ENCODE results near the gene RNF183.

Gene RNF183

GRCh38 chr9:113340011-113340699 is 37.0 kb upstream of the RNF183 start, which contains the start of gene WDR31:
Gene WDR31, minus strand, starts transcription at chr9:113340275. Its CDS starts 8,253 bp downstream, at chr9:113332022.
- peak; percentile 90 to 93 for DNase-seq (ENCODE audit: low read depth in 1 of 2, low spot score in 1 of 2)
- in situ Hi-C loops (cut with HindIII; ENCODE audit: low pct_unique_long_range_greater_than_20kb, low sequenced_read_pairs) = no loop called here
- TF ChIP-seq JUND (IDR thresholded peaks at IDR 0.05; ENCODE audit: low read depth) = no peak

GRCh38 chr9:113337714-113338113 is 34.5 kb upstream of the RNF183 start:
- TF ChIP-seq JUND (IDR thresholded peaks at IDR 0.05; ENCODE audit: low read depth) = no peak
- no peak for DNase-seq (ENCODE audit: low read depth in 1 of 2, low spot score in 1 of 2)
- in situ Hi-C loops (cut with HindIII; ENCODE audit: low pct_unique_long_range_greater_than_20kb, low sequenced_read_pairs) = no loop called here

GRCh38 chr9:113331780-113332179 is 28.6 kb upstream of the RNF183 start:
- in situ Hi-C loops (cut with HindIII; ENCODE audit: low pct_unique_long_range_greater_than_20kb, low sequenced_read_pairs) = no loop called here
- TF ChIP-seq JUND (IDR thresholded peaks at IDR 0.05; ENCODE audit: low read depth) = no peak
- DNase-seq (ENCODE audit: low read depth in 1 of 2, low spot score in 1 of 2) = no peak

- TF ChIP-seq JUND (IDR thresholded peaks at IDR 0.05; ENCODE audit: low read depth) = no peak
- no peak for DNase-seq (ENCODE audit: low read depth in 1 of 2, low spot score in 1 of 2)
- in situ Hi-C loops (cut with HindIII; ENCODE audit: low pct_unique_long_range_greater_than_20kb, low sequenced_read_pairs) = no loop called here
Observed at GRCh38 chr9:113328045-113328782, 25.0 kb upstream of the RNF183 start.

GRCh38 chr9:113326230-113326629 is 23.1 kb upstream of the RNF183 start:
- no peak for DNase-seq (ENCODE audit: low read depth in 1 of 2, low spot score in 1 of 2)
- in situ Hi-C loops (cut with HindIII; ENCODE audit: low pct_unique_long_range_greater_than_20kb, low sequenced_read_pairs) = no loop called here
- TF ChIP-seq JUND (IDR thresholded peaks at IDR 0.05; ENCODE audit: low read depth) = no peak

- no peak for DNase-seq (ENCODE audit: low read depth in 1 of 2, low spot score in 1 of 2)
- no peak for TF ChIP-seq JUND (IDR thresholded peaks at IDR 0.05; ENCODE audit: low read depth)
- in situ Hi-C loops (cut with HindIII; ENCODE audit: low pct_unique_long_range_greater_than_20kb, low sequenced_read_pairs) = no loop called here
Observed at GRCh38 chr9:113322671-113323070, 19.5 kb upstream of the RNF183 start.

- in situ Hi-C loops (cut with HindIII; ENCODE audit: low pct_unique_long_range_greater_than_20kb, low sequenced_read_pairs) = no loop called here
- no peak for DNase-seq (ENCODE audit: low read depth in 1 of 2, low spot score in 1 of 2)
- TF ChIP-seq JUND (IDR thresholded peaks at IDR 0.05; ENCODE audit: low read depth) = no peak
Observed at GRCh38 chr9:113320051-113320450, 16.9 kb upstream of the RNF183 start.

- no peak for TF ChIP-seq JUND (IDR thresholded peaks at IDR 0.05; ENCODE audit: low read depth)
- in situ Hi-C loops (cut with HindIII; ENCODE audit: low pct_unique_long_range_greater_than_20kb, low sequenced_read_pairs) = no loop called here
- no peak for DNase-seq (ENCODE audit: low read depth in 1 of 2, low spot score in 1 of 2)
Observed at GRCh38 chr9:113319054-113319453, 15.9 kb upstream of the RNF183 start.

GRCh38 chr9:113317777-113318176 is 14.6 kb upstream of the RNF183 start:
- TF ChIP-seq JUND (IDR thresholded peaks at IDR 0.05; ENCODE audit: low read depth) = no peak
- no peak for DNase-seq (ENCODE audit: low read depth in 1 of 2, low spot score in 1 of 2)
- in situ Hi-C loops (cut with HindIII; ENCODE audit: low pct_unique_long_range_greater_than_20kb, low sequenced_read_pairs) = no loop called here

GRCh38 chr9:113316030-113316429 is 12.9 kb upstream of the RNF183 start:
- no peak for DNase-seq (ENCODE audit: low read depth in 1 of 2, low spot score in 1 of 2)
- in situ Hi-C loops (cut with HindIII; ENCODE audit: low pct_unique_long_range_greater_than_20kb, low sequenced_read_pairs) = no loop called here
- TF ChIP-seq JUND (IDR thresholded peaks at IDR 0.05; ENCODE audit: low read depth) = no peak

- DNase-seq (ENCODE audit: low read depth in 1 of 2, low spot score in 1 of 2) = no peak
- in situ Hi-C loops (cut with HindIII; ENCODE audit: low pct_unique_long_range_greater_than_20kb, low sequenced_read_pairs) = no loop called here
Observed at GRCh38 chr9:113315231-113315630, 12.1 kb upstream of the RNF183 start.

GRCh38 chr9:113313261-113313660 is 10.1 kb upstream of the RNF183 start:
- no peak for DNase-seq (ENCODE audit: low read depth in 1 of 2, low spot score in 1 of 2)
- no peak for TF ChIP-seq JUND (IDR thresholded peaks at IDR 0.05; ENCODE audit: low read depth)
- in situ Hi-C loops (cut with HindIII; ENCODE audit: low pct_unique_long_range_greater_than_20kb, low sequenced_read_pairs) = no loop called here

More at GRCh38 chr9:113315231-113315630, 12.1 kb upstream of the RNF183 start:
- no peak for TF ChIP-seq JUND (IDR thresholded peaks at IDR 0.05; ENCODE audit: low read depth)

GRCh38 chr9:113311961-113312360 is 8.8 kb upstream of the RNF183 start:
- in situ Hi-C loops (cut with HindIII; ENCODE audit: low pct_unique_long_range_greater_than_20kb, low sequenced_read_pairs) = no loop called here
- DNase-seq (ENCODE audit: low read depth in 1 of 2, low spot score in 1 of 2) = no peak
- no peak for TF ChIP-seq JUND (IDR thresholded peaks at IDR 0.05; ENCODE audit: low read depth)
